Naive thymus-derived CD4-positive, alpha-beta T cell (primary cell): ENCODE data around the gene GRB10. TPM values are rescaled to one million over a fixed set of nuclear protein-coding genes. Genes with fewer than 3 reads are reported as not detected.

Experiments
- ATAC-seq: fragments of 150-1000 bp; cut with Tn5 transposase; 2 replicates; pipeline ENCODE4 v1.10.0; 2021; ENCODE audit warnings: mild to moderate bottlenecking, moderate library complexity
- CTCF ChIA-PET: fragments of 350-600 bp; sonication (Branson Sonifier 250); formaldehyde crosslinking; loops from one replicate; lab custom pipeline; 2021; ENCODE audit warnings: antibody characterized with exemption; lab: Charles Lee
- POLR2A ChIA-PET: fragments of 350-600 bp; sonication (Branson Sonifier 250); formaldehyde crosslinking; loops from one replicate; lab custom pipeline; 2021; ENCODE audit warnings: antibody characterized with exemption, inconsistent platforms; lab: Charles Lee
- DNase-seq, 9 donors: peaks; one replicate each; pipeline versions ENCODE4 v3.0.0 to v3.0.0-alpha.2; 2020 to 2022; ENCODE audit warnings: mixed read lengths in 1 of 9
- H3K27ac ChIP-seq: one replicate; pipeline ENCODE4 v1.7.0; 2013; ENCODE audit warnings: mild to moderate bottlenecking, low read depth, low read length, moderate library complexity
- H3K27me3 ChIP-seq, 2 donors: one replicate each; pipeline ENCODE4 v1.7.0; 2013; ENCODE audit warnings: low read length in 2 of 2, mild to moderate bottlenecking in 2 of 2, moderate library complexity in 2 of 2; ENCODE audit not compliant: control insufficient read depth in 2 of 2, insufficient read depth in 2 of 2
- H3K36me3 ChIP-seq, 3 experiments: 1 replicate in 2 of 3; 2 replicates in 1 of 3; pipeline ENCODE4 v1.7.0; 2013; ENCODE audit warnings: low read length in 3 of 3, mild to moderate bottlenecking in 3 of 3, moderate library complexity in 1 of 3; ENCODE audit not compliant: insufficient read depth in 3 of 3, control insufficient read depth in 2 of 3
- H3K4me1 ChIP-seq, 2 donors: one replicate each; pipeline ENCODE4 v1.7.0; 2013; ENCODE audit warnings: low read length in 2 of 2, mild to moderate bottlenecking in 2 of 2, moderate library complexity in 1 of 2; ENCODE audit not compliant: control insufficient read depth in 2 of 2, insufficient read depth in 2 of 2
- H3K4me3 ChIP-seq: 2 replicates; pipeline ENCODE4 v1.7.0; 2013; ENCODE audit warnings: mild to moderate bottlenecking, low read length
- H3K9me3 ChIP-seq, 3 experiments: 1 replicate in 2 of 3; 2 replicates in 1 of 3; pipeline ENCODE4 v1.7.0; 2013; ENCODE audit warnings: low read length in 3 of 3; ENCODE audit not compliant: control insufficient read depth in 2 of 3
- H3K27ac Mint-ChIP-seq, 9 donors: one replicate each; pipeline ENCODE4 v1.8.0; 2020 to 2022; ENCODE audit warnings: mixed read lengths in 9 of 9, mild to moderate bottlenecking in 8 of 9, moderate library complexity in 5 of 9, inconsistent platforms in 2 of 9
- H3K27me3 Mint-ChIP-seq, 5 donors: one replicate each; pipeline ENCODE4 v1.8.0; 2021 to 2022; ENCODE audit warnings: mixed read lengths in 5 of 5, mild to moderate bottlenecking in 1 of 5
- H3K36me3 Mint-ChIP-seq, 5 donors: one replicate each; pipeline ENCODE4 v1.8.0; 2020 to 2022; ENCODE audit warnings: mixed read lengths in 5 of 5, mild to moderate bottlenecking in 3 of 5, inconsistent platforms in 1 of 5
- H3K4me1 Mint-ChIP-seq, 7 donors: one replicate each; pipeline ENCODE4 v1.8.0; 2020 to 2022; ENCODE audit warnings: mixed read lengths in 7 of 7, mild to moderate bottlenecking in 3 of 7, inconsistent platforms in 1 of 7
- H3K4me3 Mint-ChIP-seq, 10 donors: one replicate each; pipeline ENCODE4 v1.8.0; 2020 to 2022; ENCODE audit warnings: mild to moderate bottlenecking in 10 of 10, mixed read lengths in 10 of 10, moderate library complexity in 6 of 10, inconsistent platforms in 2 of 10
- H3K9me3 Mint-ChIP-seq, 11 donors: one replicate each; pipeline ENCODE4 v1.8.0; 2020 to 2022; ENCODE audit warnings: mixed read lengths in 11 of 11, mild to moderate bottlenecking in 4 of 11, inconsistent platforms in 1 of 11, moderate library complexity in 1 of 11
- intact Hi-C, 2 donors: fragments of 100-400 bp; cut with micrococcal nuclease; formaldehyde crosslinking; loops; one replicate each; pipeline ENCODE4 v1.15.1; 2023
- polyA plus RNA-seq, 2 donors: library from polyadenylated mRNA; unstranded; fragments of 300-500 nt; fragmentation: Illumina TruSeq; gene quantifications; one replicate each; pipeline ENCODE4 v1.2.3, GENCODE V29; 2021
- total RNA-seq, 6 experiments: library from RNA in 5 of 6; stranded (reverse) in 5 of 6; gene quantifications; 1 replicate in 5 of 6; 2 replicates in 1 of 6; pipeline ENCODE4 v1.2.3 and lab custom pipeline; 2021 to 2026

Gene GRB10
- total and polyA plus RNA-seq, 7 experiments from 2014 or later, result 2.6 to 10.6 (median 6.2) TPM

DNA sequence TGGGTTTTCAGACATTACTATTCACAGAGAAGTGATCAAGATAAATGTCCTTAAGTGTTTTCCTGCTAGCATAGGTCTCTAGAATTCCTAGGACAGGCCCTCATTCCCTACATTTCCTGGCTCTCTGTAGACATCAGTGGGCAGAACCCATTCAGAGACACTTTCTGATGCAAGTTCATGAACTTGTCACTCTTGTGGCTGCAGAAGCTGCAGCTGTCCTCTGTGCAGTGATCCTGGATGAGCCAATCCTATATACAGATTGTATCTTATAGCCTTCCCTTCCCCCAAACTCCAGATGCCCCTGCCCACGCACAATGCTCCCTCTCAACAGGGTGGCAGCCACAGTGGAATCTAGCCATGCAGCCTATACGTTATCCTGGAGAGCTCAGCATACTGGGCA is 12.6 kb upstream of the GRB10 start:
- DNase-seq (no peak), ATAC-seq (no peak)
- no peaks in the 10 kb centered on the region for H3K9me3 ChIP-seq
- Mint-ChIP-seq H3K36me3 (peaks cover 0 to 4% (median 0%) of the 10 kb centered on the region in 5 donors), H3K27me3 (peaks cover 24 to 76% (median 28%) of the 10 kb centered on the region in 5 donors), H3K27ac (no peak overlapping the region), H3K4me1 (peaks cover 0 to 28% (median 14%) of the 10 kb centered on the region in 7 donors), H3K4me3 (peak overlapping the region in 4 of 10 donors; percentile 2 to 30 (median 18)), H3K9me3 (peaks cover 0 to 9% (median 4%) of the 10 kb centered on the region in 11 donors)
- H3K27ac ChIP-seq, result no peak overlapping the region
- H3K4me1 ChIP-seq, result peaks cover 0 to 3% of the 10 kb centered on the region in 2 donors
- ChIA-PET POLR2A (no interaction called here), CTCF (no interaction called here)
- no peaks in the 10 kb centered on the region for H3K36me3 ChIP-seq
- H3K4me3 ChIP-seq, result no peak overlapping the region
- intact Hi-C loops, result no loop called here
- H3K27me3 ChIP-seq, result peaks cover 0 to 4% of the 10 kb centered on the region in 2 donors

DNA sequence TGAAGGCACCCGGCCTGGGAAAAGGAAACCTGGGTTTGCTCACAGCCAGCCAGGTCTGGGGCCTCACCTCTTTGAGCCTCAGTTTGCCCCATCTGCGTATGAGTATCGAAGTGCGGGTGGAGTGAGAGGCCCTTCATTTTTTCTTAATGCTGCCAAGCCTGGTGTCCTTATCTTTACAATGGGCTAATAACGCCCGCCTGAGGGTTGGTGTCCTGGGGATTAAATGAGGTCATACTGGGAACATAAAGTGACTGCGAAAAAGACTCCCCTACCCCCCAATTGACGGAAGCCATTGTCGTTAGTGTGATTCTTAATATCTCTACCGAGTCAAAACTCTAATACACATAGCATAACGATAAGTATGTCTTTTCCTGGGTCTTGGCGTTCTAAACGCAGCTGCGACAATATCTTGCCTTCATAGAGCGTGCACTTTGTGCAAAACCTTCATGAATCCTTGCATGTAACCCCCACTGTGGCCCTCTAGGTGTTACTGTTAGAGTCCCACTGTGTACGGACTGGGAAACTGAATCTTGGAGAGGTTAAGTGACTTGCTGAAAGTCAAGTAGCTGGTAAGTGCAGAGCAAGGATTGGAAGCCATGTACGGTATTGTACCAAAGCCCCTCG is 11.4 kb upstream of the GRB10 start:
- DNase-seq (no peak), ATAC-seq (no peak)
- Mint-ChIP-seq H3K9me3 (peaks cover 0 to 9% (median 4%) of the 10 kb centered on the region in 11 donors), H3K4me1 (peaks cover 0 to 33% (median 14%) of the 10 kb centered on the region in 7 donors), H3K4me3 (peak overlapping the region; percentile 52 to 89 (median 77)), H3K36me3 (peaks cover 0 to 4% (median 0%) of the 10 kb centered on the region in 5 donors), H3K27ac (peak overlapping the region in 8 of 9 donors; percentile 6 to 87 (median 53)), H3K27me3 (peaks cover 23 to 77% (median 35%) of the 10 kb centered on the region in 5 donors)
- POLR2A ChIA-PET, result no interaction called here
- H3K36me3 ChIP-seq, result no peaks in the 10 kb centered on the region
- no peak overlapping the region for H3K4me3 ChIP-seq
- H3K9me3 ChIP-seq, result no peaks in the 10 kb centered on the region
- intact Hi-C loops, result loop anchor here (1.0 to 5.0 kb wide), 5 partner anchors 38 to 702 kb away; partner anchors contain the start of genes FIGNL1 (in 1 of the 2) and ZPBP (in 1 of the 2)
- H3K27ac ChIP-seq, result no peak overlapping the region
- peaks cover 0 to 4% of the 10 kb centered on the region in 2 donors for H3K27me3 ChIP-seq
- peaks cover 0 to 3% of the 10 kb centered on the region in 2 donors for H3K4me1 ChIP-seq
- CTCF ChIA-PET, result no interaction called here

DNA sequence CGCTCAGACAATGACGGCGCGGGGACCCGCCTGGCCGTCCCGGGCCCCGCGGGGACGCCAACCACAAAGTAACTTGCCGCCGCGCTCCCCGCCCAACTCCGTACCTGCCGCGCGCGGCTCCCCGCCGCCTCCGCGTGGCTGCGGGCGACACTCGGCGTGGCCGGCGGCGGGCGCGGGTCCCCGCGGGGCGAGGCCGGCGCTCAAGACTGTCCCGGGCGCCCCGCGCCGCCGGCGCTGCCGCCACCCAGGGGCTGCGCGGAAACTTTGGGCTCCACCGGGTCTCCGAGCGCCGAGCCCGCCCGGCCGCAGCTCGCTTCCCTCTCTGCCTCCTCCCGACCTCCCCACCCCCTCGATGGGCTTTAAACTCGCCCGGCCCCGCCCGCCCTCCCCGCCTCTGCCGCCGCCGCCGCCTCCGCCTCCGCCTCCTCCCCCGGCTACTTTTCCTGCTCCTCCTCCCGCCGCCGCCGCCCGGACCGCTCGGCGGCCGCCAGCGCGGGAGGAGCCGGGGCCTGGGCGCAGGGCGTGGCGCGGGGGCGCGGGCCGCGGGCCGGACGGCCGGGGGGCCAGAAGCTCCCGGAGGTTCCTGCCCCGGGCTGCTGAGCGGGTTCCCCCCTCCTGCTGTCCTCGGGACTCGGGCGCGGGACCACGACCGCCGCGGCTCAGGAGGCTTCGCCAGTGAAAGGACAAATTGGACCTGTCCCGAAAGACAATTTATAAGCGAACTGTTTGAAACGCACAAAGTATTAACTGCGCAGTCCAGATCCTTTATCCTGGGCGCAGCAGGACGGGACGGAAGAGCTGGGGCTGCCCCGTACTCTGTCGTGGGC is 10.6 kb upstream of the GRB10 start:
- H3K9me3 Mint-ChIP-seq, result peaks cover 0 to 9% (median 4%) of the 10 kb centered on the region in 11 donors
- Histone ChIP-seq H3K27ac (no peak overlapping the region), H3K27me3 (peaks cover 0 to 4% of the 10 kb centered on the region in 2 donors), H3K4me1 (peaks cover 0 to 3% of the 10 kb centered on the region in 2 donors), H3K9me3 (no peaks in the 10 kb centered on the region), H3K4me3 (no peak overlapping the region), H3K36me3 (no peaks in the 10 kb centered on the region)
- H3K4me1 Mint-ChIP-seq, result peaks cover 0 to 37% (median 16%) of the 10 kb centered on the region in 7 donors
- H3K4me3 Mint-ChIP-seq, result peak overlapping the region; percentile 52 to 89 (median 77)
- DNase-seq (peak in 8 of 9 donors; percentile 17 to 43 (median 34)), ATAC-seq (peak; percentile 68)
- POLR2A ChIA-PET, result interaction anchor here (0.6 kb wide), 1 partner anchor 9 kb away, joined by 3 read pairs; no protein-coding TSS in a partner anchor
- peak overlapping the region in 4 of 9 donors; percentile 6 to 87 (median 48) for H3K27ac Mint-ChIP-seq
- no peaks in the 10 kb centered on the region for H3K36me3 Mint-ChIP-seq
- CTCF ChIA-PET, result no interaction called here
- H3K27me3 Mint-ChIP-seq, result peaks cover 23 to 80% (median 34%) of the 10 kb centered on the region in 5 donors
- intact Hi-C loops, result loop anchor here (1.0 to 5.0 kb wide), 5 partner anchors 39 to 701 kb away; partner anchors contain the start of genes FIGNL1 (in 1 of the 2) and ZPBP (in 1 of the 2)

DNA sequence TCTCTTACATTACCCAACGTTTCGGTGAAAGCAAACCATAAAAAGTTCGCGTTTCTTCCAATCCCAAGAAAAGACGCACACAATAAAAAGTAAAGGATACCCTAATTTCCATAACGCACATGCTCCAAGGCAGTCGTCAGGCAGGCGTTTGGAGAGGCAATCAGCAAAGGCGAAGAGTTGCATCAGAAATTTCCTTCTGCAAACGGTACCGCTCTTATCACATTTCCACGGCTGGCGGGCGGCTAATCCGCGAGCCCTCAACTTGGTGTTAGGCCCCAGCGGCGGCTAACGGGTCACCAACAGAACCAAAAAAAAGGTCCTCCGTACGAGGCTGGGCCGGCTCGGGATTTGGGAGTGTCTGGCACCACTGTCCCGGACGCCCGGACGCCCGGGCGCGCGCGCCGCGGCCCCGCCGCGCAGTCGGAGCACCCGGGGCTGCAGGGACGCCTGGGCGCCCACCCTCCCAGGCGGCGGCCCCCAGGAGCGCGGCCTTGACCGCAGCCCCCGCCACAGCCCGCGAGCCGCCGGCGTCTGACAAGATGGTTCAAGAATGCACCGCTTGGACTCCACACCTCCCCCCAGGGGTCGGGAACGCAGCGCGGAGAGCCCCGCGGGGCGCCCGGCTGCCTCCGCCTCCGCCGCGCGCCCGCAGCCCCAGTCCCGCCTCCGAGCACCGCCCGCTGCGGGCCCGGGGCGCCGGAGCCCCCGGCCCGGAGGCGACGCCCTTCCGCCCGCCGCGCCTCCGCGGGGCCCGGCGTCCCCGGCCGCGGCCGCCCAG is 9.8 kb upstream of the GRB10 start:
- ChIA-PET CTCF (no interaction called here), POLR2A (interaction anchor here (0.6 kb wide), 1 partner anchor 10 kb away, joined by 3 read pairs; no protein-coding TSS in a partner anchor)
- no peak overlapping the region for H3K4me3 ChIP-seq
- Mint-ChIP-seq H3K36me3 (no peaks in the 10 kb centered on the region), H3K4me3 (peak overlapping the region; percentile 80 to 91 (median 87)), H3K4me1 (peaks cover 0 to 37% (median 20%) of the 10 kb centered on the region in 7 donors), H3K27ac (peak overlapping the region in 8 of 9 donors; percentile 6 to 84 (median 66)), H3K9me3 (peaks cover 0 to 10% (median 0%) of the 10 kb centered on the region in 11 donors), H3K27me3 (peaks cover 23 to 80% (median 34%) of the 10 kb centered on the region in 5 donors)
- no peaks in the 10 kb centered on the region for H3K36me3 ChIP-seq
- H3K4me1 ChIP-seq, result peaks cover 0 to 3% of the 10 kb centered on the region in 2 donors
- ATAC-seq, result peak; percentile 45
- intact Hi-C loops, result loop anchor here (1.0 to 5.0 kb wide), 6 partner anchors 40 to 700 kb away; partner anchors contain the start of genes FIGNL1 (in 1 of the 2) and ZPBP (in 1 of the 2)
- H3K27ac ChIP-seq, result no peak overlapping the region
- peak in 6 of 9 donors; percentile 17 to 38 (median 21) for DNase-seq
- no peaks in the 10 kb centered on the region for H3K9me3 ChIP-seq
- peaks cover 0 to 4% of the 10 kb centered on the region in 2 donors for H3K27me3 ChIP-seq

- Histone ChIP-seq H3K4me3 (no peak overlapping the region), H3K27ac (no peak overlapping the region), H3K4me1 (peaks cover 0 to 3% of the 10 kb centered on the region in 2 donors), H3K27me3 (peaks cover 0 to 4% of the 10 kb centered on the region in 2 donors), H3K36me3 (no peaks in the 10 kb centered on the region), H3K9me3 (no peaks in the 10 kb centered on the region)
- Mint-ChIP-seq H3K27me3 (peaks cover 25 to 76% (median 35%) of the 10 kb centered on the region in 5 donors), H3K27ac (peak overlapping the region in 7 of 9 donors; percentile 33 to 84 (median 66)), H3K4me1 (peaks cover 0 to 39% (median 21%) of the 10 kb centered on the region in 7 donors), H3K4me3 (peak overlapping the region; percentile 80 to 91 (median 87)), H3K36me3 (peaks cover 0 to 1% (median 0%) of the 10 kb centered on the region in 5 donors), H3K9me3 (peaks cover 0 to 16% (median 1%) of the 10 kb centered on the region in 11 donors)
- intact Hi-C loops, result loop anchor here (1.0 to 5.0 kb wide), 6 partner anchors 40 to 700 kb away; partner anchors contain the start of genes FIGNL1 (in 1 of the 2) and ZPBP (in 1 of the 2)
- DNase-seq (no peak), ATAC-seq (no peak)
- ChIA-PET POLR2A (no interaction called here), CTCF (no interaction called here)
Observed at GRCh38 chr7:50791938-50792341, 9.2 kb upstream of the GRB10 start.
